HG03520 (cell line): ENCODE data around the gene TUSC2.

Experiments used
- ATAC-seq: cut with Tn5 transposase; IDR thresholded peaks from one replicate; pipeline ENCODE4 v1.9.1; 2021; ENCODE audit warnings: mild to moderate bottlenecking, moderate library complexity; ENCODE audit not compliant: unreplicated experiment

The TUSC2 gene

GRCh38 chr3:50354850-50355249 lies 26.8 kb upstream of the TUSC2 start:
- no peak for ATAC-seq

GRCh38 chr3:50354186-50354764 lies 26.3 kb upstream of the TUSC2 start:
- no peak for ATAC-seq

- no peak for ATAC-seq
These were observed 25.4 kb upstream of the TUSC2 start for GRCh38 chr3:50353245-50354004.

GRCh38 chr3:50352781-50353180 lies 24.8 kb upstream of the TUSC2 start:
- no peak for ATAC-seq

- no peak for ATAC-seq
These were observed 23.3 kb upstream of the TUSC2 start for GRCh38 chr3:50351323-50351697.

GRCh38 chr3:50350527-50351322 lies 22.7 kb upstream of the TUSC2 start, which contains the start of the genes CYB561D2 and NPRL2:
Gene CYB561D2, plus strand, starts transcription at chr3:50350862. Its CDS starts 572 bp downstream, at chr3:50351434.
Gene NPRL2, minus strand, starts transcription at chr3:50350775. Its CDS starts 123 bp downstream, at chr3:50350652.
- peak; percentile 81 for ATAC-seq

GRCh38 chr3:50350213-50350526 lies 22.1 kb upstream of the TUSC2 start:
- no peak for ATAC-seq

- no peak for ATAC-seq
These were observed 19.3 kb upstream of the TUSC2 start for GRCh38 chr3:50347187-50347813.

- no peak for ATAC-seq
These were observed 17.7 kb upstream of the TUSC2 start, which contains the start of gene ZMYND10 for GRCh38 chr3:50345586-50346234. Gene ZMYND10, minus strand, starts transcription at chr3:50345732. Its CDS starts 153 bp downstream, at chr3:50345579.

GRCh38 chr3:50345008-50345407 lies 17.0 kb upstream of the TUSC2 start:
- ATAC-seq = no peak

- no peak for ATAC-seq
These were observed 15.0 kb upstream of the TUSC2 start for GRCh38 chr3:50342813-50343633.

- ATAC-seq = no peak
These were observed 14.1 kb upstream of the TUSC2 start for GRCh38 chr3:50341996-50342650.

GRCh38 chr3:50341537-50341936 lies 13.5 kb upstream of the TUSC2 start:
- no peak for ATAC-seq

- ATAC-seq = no peak
These were observed 12.7 kb upstream of the TUSC2 start, which contains the start of gene RASSF1 for GRCh38 chr3:50340448-50341329. Gene RASSF1, minus strand, starts transcription at chr3:50340836. Its CDS starts 31 bp downstream, at chr3:50340805.

GRCh38 chr3:50340147-50340447 lies 12.1 kb upstream of the TUSC2 start:
- ATAC-seq = no peak

- ATAC-seq = no peak
These were observed 11.6 kb upstream of the TUSC2 start for GRCh38 chr3:50339485-50340146.

GRCh38 chr3:50338965-50339364 lies 10.9 kb upstream of the TUSC2 start:
- ATAC-seq = no peak
